HPDE6-E6E7 (cell line): Measurements from ENCODE around the gene CHMP4B.

Experiments used
- DNase-seq: peaks from one replicate; pipeline ENCODE4 v3.0.0; 2011; ENCODE audit warnings: missing footprints; ENCODE audit errors: extremely low spot score

The CHMP4B gene

GRCh38 chr20:33863440-33864323 is 52.5 kb downstream of the CHMP4B start:
- no peak for DNase-seq

- no peak for DNase-seq
These were observed 53.3 kb downstream of the CHMP4B start for GRCh38 chr20:33864324-33864963.

- no peak for DNase-seq
These were observed 54.7 kb downstream of the CHMP4B start for GRCh38 chr20:33865761-33866370.

GRCh38 chr20:33866398-33867100 is 55.4 kb downstream of the CHMP4B start:
- DNase-seq, result no peak

GRCh38 chr20:33868042-33868441 is 56.9 kb downstream of the CHMP4B start:
- no peak for DNase-seq

GRCh38 chr20:33868595-33868994 is 57.4 kb downstream of the CHMP4B start:
- DNase-seq, result no peak

GRCh38 chr20:33869283-33869682 is 58.1 kb downstream of the CHMP4B start:
- DNase-seq, result no peak

GRCh38 chr20:33871362-33871761 is 60.2 kb downstream of the CHMP4B start:
- no peak for DNase-seq

GRCh38 chr20:33874129-33874528 is 63.0 kb downstream of the CHMP4B start:
- no peak for DNase-seq

- no peak for DNase-seq
These were observed 63.9 kb downstream of the CHMP4B start for GRCh38 chr20:33875055-33875454.

GRCh38 chr20:33875534-33876026 is 64.4 kb downstream of the CHMP4B start:
- no peak for DNase-seq

- no peak for DNase-seq
These were observed 67.4 kb downstream of the CHMP4B start for GRCh38 chr20:33878583-33878982.

GRCh38 chr20:33880396-33880795 is 69.2 kb downstream of the CHMP4B start:
- no peak for DNase-seq

GRCh38 chr20:33881989-33882388 is 70.8 kb downstream of the CHMP4B start:
- no peak for DNase-seq

GRCh38 chr20:33882481-33882880 is 71.3 kb downstream of the CHMP4B start:
- DNase-seq, result no peak

- DNase-seq, result no peak
These were observed 72.0 kb downstream of the CHMP4B start for GRCh38 chr20:33883164-33883563.

- DNase-seq, result no peak
These were observed 73.5 kb downstream of the CHMP4B start for GRCh38 chr20:33884633-33885032.

- no peak for DNase-seq
These were observed 78.2 kb downstream of the CHMP4B start for GRCh38 chr20:33889312-33889711.

GRCh38 chr20:33890557-33890956 is 79.4 kb downstream of the CHMP4B start:
- no peak for DNase-seq

- no peak for DNase-seq
These were observed 82.2 kb downstream of the CHMP4B start for GRCh38 chr20:33893314-33893713.

- no peak for DNase-seq
These were observed 83.7 kb downstream of the CHMP4B start for GRCh38 chr20:33894798-33895197.

GRCh38 chr20:33896509-33896908 is 85.4 kb downstream of the CHMP4B start:
- DNase-seq, result no peak
